ENCODE data around the gene ATP13A4. TPM values are rescaled to one million over a fixed set of nuclear protein-coding genes. Genes with fewer than 3 reads are reported as not detected.

ATP13A4 gene
- total RNA-seq, 1 donor from 2014 or later, result 6.8 TPM

- H3K36me3 Mint-ChIP-seq (ENCODE audit: insufficient read depth), result no peaks in the 10 kb centered on the region
- peaks cover 1% of the 10 kb centered on the region for H3K4me1 Mint-ChIP-seq (ENCODE audit: low read depth)
- no peaks in the 10 kb centered on the region for H3K9me3 Mint-ChIP-seq (ENCODE audit: low read depth)
- TF ChIP-seq, protein P1, sequence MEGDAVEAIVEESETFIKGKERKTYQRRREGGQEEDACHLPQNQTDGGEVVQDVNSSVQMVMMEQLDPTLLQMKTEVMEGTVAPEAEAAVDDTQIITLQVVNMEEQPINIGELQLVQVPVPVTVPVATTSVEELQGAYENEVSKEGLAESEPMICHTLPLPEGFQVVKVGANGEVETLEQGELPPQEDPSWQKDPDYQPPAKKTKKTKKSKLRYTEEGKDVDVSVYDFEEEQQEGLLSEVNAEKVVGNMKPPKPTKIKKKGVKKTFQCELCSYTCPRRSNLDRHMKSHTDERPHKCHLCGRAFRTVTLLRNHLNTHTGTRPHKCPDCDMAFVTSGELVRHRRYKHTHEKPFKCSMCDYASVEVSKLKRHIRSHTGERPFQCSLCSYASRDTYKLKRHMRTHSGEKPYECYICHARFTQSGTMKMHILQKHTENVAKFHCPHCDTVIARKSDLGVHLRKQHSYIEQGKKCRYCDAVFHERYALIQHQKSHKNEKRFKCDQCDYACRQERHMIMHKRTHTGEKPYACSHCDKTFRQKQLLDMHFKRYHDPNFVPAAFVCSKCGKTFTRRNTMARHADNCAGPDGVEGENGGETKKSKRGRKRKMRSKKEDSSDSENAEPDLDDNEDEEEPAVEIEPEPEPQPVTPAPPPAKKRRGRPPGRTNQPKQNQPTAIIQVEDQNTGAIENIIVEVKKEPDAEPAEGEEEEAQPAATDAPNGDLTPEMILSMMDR (IDR thresholded peaks at IDR 0.05; ENCODE audit: unreplicated experiment), result peak; percentile 87
- no peak overlapping the region for H3K4me3 Mint-ChIP-seq (ENCODE audit: low read depth)
- DNase-seq (ENCODE audit: low spot score, unreplicated experiment), result peak; percentile 42
- peak overlapping the region; percentile 73 for H3K27ac Mint-ChIP-seq
- H3K27me3 Mint-ChIP-seq, result no peaks in the 10 kb centered on the region
Measured at GRCh38 chr3:193572426-193572908, 17.8 kb upstream of the ATP13A4 start.

- H3K36me3 Mint-ChIP-seq (ENCODE audit: insufficient read depth), result no peaks in the 10 kb centered on the region
- peaks cover 2% of the 10 kb centered on the region for H3K4me1 Mint-ChIP-seq (ENCODE audit: low read depth)
- H3K27ac Mint-ChIP-seq, result no peak overlapping the region
- no peak overlapping the region for H3K4me3 Mint-ChIP-seq (ENCODE audit: low read depth)
- H3K9me3 Mint-ChIP-seq (ENCODE audit: low read depth), result no peaks in the 10 kb centered on the region
- DNase-seq (ENCODE audit: low spot score, unreplicated experiment), result no peak
- TF ChIP-seq, protein P1 (IDR thresholded peaks at IDR 0.05; ENCODE audit: unreplicated experiment), result no peak
- no peaks in the 10 kb centered on the region for H3K27me3 Mint-ChIP-seq
Measured at GRCh38 chr3:193569119-193569518, 14.4 kb upstream of the ATP13A4 start.

GRCh38 chr3:193564012-193564411 lies 9.3 kb upstream of the ATP13A4 start:
- Mint-ChIP-seq H3K27ac (no peak overlapping the region), H3K36me3 (ENCODE audit: insufficient read depth) (no peaks in the 10 kb centered on the region), H3K4me1 (ENCODE audit: low read depth) (peaks cover 2% of the 10 kb centered on the region), H3K4me3 (ENCODE audit: low read depth) (no peak overlapping the region), H3K27me3 (no peaks in the 10 kb centered on the region), H3K9me3 (ENCODE audit: low read depth) (no peaks in the 10 kb centered on the region)
- no peak for DNase-seq (ENCODE audit: low spot score, unreplicated experiment)
- TF ChIP-seq, protein P1 (IDR thresholded peaks at IDR 0.05; ENCODE audit: unreplicated experiment), result peak; percentile 24

- H3K27ac Mint-ChIP-seq, result no peak overlapping the region
- H3K9me3 Mint-ChIP-seq (ENCODE audit: low read depth), result no peaks in the 10 kb centered on the region
- DNase-seq (ENCODE audit: low spot score, unreplicated experiment), result no peak
- H3K4me3 Mint-ChIP-seq (ENCODE audit: low read depth), result no peak overlapping the region
- H3K27me3 Mint-ChIP-seq, result no peaks in the 10 kb centered on the region
- H3K4me1 Mint-ChIP-seq (ENCODE audit: low read depth), result peaks cover 2% of the 10 kb centered on the region
- TF ChIP-seq, protein P1 (IDR thresholded peaks at IDR 0.05; ENCODE audit: unreplicated experiment), result no peak
- H3K36me3 Mint-ChIP-seq (ENCODE audit: insufficient read depth), result no peaks in the 10 kb centered on the region
Measured at GRCh38 chr3:193563426-193563825, 8.7 kb upstream of the ATP13A4 start.

DNA sequence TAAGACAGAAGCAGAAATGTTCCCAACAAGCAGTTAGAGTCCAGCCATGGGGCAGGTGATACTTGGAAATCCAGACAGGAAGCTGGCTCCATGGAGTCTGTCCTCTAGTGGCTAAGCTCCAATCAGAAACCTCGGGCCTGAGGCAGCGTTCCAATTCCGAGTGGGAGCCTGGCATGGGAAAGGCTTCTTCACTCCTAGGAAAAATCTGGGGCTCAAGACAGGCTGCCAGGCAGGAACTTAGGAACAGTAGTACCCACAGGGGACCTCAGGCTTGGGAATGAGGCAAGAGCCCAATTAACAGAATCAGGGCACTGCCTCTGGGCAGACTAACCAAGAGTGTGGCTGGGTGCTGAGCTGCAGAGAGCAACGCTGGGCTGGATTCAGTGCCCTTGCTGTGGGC lies 6.2 kb upstream of the ATP13A4 start:
- H3K27me3 Mint-ChIP-seq, result no peaks in the 10 kb centered on the region
- H3K4me3 Mint-ChIP-seq (ENCODE audit: low read depth), result no peak overlapping the region
- H3K27ac Mint-ChIP-seq, result no peak overlapping the region
- H3K36me3 Mint-ChIP-seq (ENCODE audit: insufficient read depth), result no peaks in the 10 kb centered on the region
- TF ChIP-seq, protein P1 (IDR thresholded peaks at IDR 0.05; ENCODE audit: unreplicated experiment), result no peak
- no peaks in the 10 kb centered on the region for H3K9me3 Mint-ChIP-seq (ENCODE audit: low read depth)
- H3K4me1 Mint-ChIP-seq (ENCODE audit: low read depth), result peaks cover 12% of the 10 kb centered on the region
- DNase-seq (ENCODE audit: low spot score, unreplicated experiment), result no peak

All from progenitor cell of endocrine pancreas (in vitro differentiated cells).